GM18507 (cell line): ENCODE measurements around the gene ARFGAP1.
"Not testable (repeated sequence)": the region's sequence is repeated elsewhere in the genome, so short reads cannot be mapped to it uniquely, and the experiment has no call there.

Experiments used
- DNase-seq: peaks from one replicate; pipeline ENCODE4 v3.0.0; 2011; ENCODE audit warnings: low read depth; ENCODE audit not compliant: insufficient read length; ENCODE audit errors: extremely low spot score
- FAIRE-seq: peaks from 2 replicates; lab custom pipeline; 2011; peaks lifted over from hg19 to GRCh38; lab: Jason Lieb, UNC

ARFGAP1 gene

DNA sequence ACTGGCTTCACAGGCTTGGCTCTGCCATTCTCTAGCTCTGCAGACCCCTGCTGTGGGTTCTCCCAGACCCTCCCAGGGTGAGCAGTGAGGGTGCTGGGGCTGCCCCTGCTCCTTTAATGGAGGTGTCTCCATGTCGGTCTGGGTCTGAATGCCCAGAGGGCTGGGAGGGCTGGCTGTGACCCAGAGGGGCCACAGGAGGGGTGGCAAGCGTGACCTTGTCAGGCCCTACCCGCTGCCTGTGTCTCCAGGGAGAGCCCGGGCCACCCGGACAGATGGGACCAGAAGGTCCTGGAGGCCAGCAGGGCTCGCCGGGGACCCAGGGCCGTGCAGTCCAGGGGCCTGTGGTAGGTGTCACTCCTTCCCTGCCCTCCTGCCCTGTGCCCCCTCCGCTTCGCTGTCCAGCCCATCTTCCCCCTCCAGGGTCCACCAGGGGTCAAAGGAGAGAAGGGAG is 52.4 kb downstream of the ARFGAP1 start:
- DNase-seq: no peak
- no peak for FAIRE-seq

DNA sequence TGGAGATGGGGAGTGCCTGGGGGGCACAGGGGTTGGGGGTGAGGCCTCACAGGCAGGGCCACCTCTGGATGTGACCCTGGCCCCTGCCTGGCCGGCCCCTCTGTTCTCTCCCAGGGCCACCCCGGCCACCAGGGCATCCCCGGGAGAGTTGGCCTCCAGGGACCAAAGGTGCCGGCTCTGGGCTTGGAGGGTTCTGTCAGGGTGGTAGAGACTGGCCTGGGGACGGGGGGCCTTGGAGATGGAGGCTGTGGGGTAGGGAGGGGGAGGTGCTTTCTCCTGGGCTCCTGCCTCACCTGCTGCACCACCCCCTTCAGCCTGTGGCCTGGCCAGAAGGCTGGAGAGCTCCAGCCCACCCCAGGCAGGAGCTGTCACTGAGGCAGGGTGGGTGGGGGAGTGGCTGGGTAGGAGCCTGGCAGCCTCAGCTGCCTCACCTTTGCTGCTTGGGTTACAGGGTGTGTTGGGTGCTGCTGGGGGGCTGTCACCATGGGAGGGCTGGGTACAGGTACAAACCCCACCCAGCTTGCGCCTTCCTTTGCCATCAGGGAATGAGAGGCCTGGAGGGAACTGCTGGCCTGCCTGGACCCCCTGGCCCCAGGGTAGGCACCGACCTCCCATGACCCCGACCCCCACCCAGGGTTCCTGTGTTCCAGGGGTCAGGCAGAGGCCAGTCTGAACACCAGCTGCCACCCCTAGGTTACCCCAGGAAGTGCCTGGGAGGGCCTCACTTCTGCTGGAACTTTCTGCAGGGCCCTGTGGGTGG is 53.1 kb downstream of the ARFGAP1 start:
- no peak for DNase-seq
- no peak for FAIRE-seq

DNA sequence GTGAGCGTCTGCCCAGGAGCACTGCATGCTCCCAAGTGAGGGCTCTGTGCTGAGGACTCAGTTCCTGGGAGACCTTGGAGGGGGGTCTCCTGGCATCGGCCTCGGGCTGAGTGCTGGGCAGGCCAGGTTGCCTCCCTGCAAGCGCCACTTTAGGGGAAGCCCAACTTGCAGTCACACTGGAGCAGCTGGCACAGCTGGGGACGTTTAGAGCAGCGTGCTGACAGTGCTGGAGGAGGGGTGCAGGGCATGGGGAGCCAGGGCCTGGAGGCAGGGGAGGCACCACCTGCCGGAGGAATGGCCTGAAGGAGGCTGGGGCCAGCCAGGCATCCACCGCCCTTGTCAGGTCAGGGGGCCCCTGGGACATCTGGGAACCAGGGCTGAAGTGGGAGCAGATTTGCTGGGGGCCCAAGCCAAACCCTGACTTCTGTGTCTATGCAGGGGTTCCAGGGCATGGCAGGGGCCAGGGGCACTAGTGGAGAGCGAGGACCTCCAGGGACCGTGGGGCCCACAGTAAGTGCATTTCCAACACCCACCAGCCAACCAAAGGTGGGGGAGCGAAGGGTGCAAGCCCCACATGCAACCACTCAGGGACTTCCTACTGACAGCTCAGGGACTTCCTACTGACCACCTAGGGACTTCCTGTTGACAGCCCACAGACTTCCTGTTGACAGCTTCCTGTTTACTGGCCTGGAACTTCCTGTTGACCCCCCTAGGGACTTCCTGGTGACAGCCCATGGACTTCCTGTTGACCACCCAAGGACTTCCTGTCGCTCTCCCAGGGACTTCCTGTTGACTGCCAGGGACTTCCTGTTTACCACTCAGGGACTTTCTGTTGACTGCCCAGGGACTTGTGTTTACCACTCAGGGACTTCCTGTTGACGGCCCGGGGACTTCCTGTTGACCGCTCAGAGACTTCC is 54.0 kb downstream of the ARFGAP1 start:
- DNase-seq (peak; percentile 23), FAIRE-seq (peak; percentile 63)

DNA sequence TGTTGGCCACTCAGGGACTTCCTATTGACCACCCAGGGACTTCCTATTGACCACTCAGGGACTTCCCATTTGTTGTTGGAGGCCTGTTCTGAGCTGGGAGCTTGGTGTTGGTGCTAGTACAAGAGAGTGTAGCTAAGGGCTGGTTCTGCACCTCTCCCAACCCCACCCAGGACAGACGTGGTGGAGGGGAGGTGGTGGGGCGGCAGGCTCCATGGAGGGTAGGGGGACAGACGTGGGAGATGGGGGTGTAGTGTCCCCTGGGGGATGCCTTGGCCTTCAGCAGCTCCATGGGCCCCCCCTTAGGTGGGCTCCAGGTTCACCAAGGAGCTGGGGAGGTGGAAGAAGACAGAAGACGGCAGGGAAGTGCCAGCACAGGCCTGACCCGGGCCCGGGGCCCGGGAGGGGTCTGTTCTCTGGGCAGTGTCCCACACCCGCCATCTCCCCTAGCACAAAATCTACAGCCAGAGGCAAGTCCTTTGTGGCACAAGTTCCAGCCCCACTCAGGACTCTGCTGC is 54.7 kb downstream of the ARFGAP1 start:
- no peak for FAIRE-seq
- no peak for DNase-seq

DNA sequence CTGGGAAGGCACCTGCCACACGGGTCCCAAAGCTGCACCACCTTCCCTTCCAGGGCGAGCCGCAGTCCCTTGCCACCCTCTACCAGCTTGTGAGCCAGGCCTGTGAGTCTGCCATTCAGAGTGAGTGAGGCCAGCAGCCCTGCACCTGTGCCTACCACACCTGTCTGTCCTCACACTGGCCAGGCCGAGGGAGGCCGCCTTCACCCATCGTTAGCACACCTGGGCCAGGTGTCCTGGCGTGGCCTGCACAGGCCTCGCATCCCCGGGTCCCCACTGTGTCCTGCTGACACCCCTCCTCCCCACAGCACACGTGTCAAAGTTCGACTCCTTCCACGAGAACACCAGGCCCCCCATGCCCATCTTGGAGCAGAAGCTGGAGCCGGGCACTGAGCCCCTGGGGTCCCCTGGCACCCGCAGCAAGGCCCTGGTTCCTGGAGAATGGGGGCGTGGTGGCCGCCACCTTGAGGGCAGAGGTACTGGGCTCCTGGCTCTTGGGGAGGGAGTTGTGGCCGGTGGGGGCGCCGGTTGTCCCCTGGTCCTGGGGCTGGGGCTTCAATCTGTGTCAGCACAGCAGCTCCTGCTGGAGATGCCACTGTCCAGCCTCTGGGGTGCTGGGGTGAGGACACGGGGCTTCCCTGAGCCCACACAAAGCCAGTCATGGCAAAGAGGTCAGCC is 55.5 kb downstream of the ARFGAP1 start:
- DNase-seq: no peak
- no peak for FAIRE-seq

DNA sequence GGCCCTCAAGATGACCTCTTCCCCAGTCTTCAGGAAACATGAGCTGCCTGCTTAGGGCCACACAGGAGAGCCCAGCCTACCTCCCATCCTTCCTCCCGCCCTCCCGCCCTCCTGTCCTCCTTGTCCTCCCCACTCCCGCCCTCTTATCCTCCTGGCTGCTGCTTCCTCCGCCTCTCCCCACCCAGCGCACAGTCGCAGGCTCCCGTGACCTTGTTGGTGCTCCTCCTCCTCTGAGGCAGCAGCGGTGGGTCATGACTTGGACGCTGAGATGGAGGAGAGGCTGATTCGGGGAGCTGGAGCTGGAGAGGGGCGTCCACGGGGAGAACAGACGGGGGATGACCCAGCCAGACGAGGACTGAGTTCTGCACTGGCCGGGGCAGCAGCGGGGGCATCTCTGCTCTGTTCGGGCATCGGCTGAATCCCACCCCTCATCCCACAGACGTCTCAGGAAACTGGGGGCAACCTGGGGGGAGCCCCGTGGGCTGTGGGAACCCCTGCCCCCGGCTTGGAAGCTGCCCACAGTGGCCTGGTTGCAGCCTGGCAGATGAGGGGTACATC is 56.2 kb downstream of the ARFGAP1 start:
- FAIRE-seq: no peak
- no peak for DNase-seq

DNA sequence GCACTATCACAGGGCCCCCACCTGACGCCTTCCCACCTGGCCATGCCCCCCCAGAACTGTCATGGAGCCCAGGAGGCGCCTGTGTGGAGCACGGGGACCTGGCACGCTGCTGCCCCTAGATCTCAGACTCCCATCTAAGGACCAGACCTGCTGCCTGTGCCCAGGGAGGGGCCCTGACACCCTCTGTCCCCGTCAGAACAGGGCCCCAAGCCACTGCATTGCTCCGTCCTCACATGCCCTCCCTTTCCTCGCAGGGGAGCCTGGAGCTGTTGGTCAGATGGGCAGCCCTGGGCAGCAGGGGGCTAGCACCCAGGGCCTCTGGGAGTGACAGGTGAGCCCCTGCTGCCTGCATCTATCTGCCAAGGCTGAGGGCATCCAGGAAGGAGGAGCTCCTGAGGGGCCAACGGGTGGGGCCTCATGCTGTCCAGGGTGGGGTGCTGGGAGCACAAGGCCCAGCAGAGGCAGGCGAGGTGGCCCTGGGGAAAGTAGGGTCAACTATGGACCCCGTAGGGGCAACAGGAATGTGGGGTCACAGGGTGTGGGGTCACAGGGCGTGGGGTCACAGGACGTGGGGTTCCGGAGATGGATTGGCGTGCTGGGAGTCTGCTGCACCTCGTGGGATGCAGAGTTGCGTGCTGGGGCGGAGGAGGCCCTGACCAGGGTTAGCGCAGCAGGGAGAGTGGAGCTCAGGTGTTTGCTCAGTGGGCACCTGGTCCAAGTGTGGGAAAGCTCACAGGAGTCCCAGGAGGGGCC is 56.9 kb downstream of the ARFGAP1 start:
- no peak for FAIRE-seq

DNA sequence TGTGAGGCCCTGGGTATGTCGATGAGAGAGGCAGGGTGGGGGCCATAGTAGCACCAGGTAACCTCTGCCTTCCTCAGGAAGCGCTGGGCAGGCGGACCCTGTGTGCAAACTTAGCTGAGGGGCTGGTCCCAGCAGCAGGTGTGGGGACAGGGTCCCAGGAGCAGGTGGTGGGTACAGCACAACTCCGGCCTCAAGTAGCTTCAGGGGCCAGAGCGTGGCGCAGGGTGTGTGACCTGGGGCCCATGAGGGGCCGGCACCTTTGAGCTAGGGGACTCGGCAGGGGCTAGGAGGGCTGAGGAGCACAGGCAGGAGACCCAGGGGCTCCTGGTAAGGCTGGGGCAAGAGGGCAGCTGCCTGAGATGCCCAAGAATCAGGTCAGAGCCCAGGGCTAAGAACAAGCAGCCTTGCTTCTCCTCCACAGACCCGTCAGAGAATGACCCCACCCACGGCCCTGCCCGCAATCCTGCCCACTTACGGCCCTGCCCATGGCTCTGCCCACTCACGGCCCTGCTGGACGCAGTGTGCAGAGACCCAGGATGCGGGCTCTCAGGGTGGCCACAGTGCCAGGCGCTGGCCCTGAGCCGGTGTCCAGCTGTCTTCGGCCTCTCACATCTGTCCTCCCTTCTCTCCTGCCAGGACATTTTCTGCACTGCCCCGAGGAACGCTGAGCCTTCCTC is 57.6 kb downstream of the ARFGAP1 start:
- FAIRE-seq (no peak), DNase-seq (no peak)

More for the DNA sequence above, 56.9 kb downstream of the ARFGAP1 start:
- no peak for DNase-seq

DNA sequence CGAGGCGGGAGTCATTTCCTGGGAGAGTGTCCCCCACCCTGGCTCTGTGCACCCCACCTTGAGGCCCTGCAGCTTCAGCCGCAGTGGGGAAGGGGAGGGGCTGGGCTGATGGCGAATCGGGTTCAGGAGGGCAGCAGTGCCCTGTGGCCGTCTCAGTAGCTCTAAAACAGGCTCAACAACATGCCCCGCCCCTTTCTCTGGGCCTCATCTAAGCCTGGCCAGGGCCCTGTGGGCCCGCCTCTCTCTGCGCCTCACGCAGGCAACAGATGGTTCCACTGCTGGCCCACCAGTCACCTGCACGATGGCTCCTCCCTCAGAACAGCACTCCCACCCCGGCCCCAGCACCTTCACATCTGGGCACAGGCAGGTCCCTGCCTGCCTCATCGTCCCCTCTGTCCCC is 58.3 kb downstream of the ARFGAP1 start:
- DNase-seq: no peak
- FAIRE-seq: no peak

DNA sequence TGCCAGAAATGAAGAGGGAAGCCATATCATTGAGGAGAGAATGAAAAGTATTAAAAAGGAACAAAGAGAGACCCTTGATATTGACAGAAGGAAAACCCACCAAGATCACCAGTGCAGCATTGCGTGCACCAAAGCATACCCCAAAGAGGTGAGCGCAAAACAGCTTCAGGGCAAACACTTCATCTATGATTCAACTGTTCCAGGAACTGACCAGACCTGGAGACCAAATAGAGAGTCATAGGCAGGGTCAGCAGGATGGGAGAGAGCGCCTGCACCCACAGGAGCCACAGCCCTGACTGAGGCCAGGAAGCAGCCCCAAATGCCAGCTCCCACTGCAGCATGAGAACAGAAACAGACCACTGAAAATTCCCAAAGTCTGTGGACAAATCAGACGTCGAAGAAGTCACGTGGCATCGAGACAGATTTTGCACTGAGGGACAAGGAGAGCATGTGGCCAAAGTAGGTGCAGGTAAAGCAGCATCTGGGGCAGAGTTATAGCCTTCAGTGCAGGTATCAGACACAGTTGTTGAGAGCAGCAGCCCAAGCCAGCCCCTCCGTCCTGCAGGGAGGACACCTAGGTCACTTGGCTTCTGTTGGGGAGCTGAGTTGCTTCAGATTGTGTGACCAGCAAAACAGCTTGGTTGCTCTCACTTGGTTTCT is 59.3 kb downstream of the ARFGAP1 start:
- FAIRE-seq (no peak), DNase-seq (no peak)

DNA sequence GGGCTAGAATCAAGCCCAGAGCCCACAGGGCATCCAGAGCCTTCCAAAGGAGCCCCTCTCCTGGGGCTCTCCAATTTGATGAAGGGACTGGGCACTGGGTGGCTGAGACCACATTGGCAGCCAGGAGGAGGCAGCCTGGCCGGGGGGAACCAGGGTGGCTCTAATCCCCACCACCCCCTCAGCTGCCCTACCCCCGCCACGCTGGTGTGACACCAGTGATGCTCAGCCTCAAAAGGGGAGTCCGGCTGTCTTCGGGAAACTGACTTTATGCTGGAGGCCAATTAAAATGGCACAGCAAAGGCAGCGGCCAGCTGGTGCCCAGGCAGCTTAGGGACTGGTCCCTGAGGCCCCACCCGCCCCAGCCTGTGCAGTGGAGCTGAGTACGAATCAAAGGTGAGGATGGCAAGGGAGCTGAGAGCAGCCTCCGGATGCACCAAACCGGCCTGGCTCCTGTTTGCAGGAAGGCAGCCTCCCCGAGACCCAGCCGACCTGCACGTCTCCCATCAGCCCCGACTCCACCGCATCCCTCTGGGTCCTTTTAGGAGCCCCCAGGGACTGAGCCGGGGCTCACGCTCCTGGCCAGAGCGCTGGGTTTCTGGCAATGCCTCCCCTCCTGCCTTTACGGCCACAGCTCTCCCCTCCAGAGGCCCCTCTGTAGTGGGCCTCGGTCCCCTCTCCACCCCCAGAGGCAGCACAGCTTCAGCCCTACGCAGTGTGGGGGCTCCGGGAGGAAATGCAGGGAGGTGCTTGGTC is 60.1 kb downstream of the ARFGAP1 start:
- FAIRE-seq (no peak), DNase-seq (no peak)

DNA sequence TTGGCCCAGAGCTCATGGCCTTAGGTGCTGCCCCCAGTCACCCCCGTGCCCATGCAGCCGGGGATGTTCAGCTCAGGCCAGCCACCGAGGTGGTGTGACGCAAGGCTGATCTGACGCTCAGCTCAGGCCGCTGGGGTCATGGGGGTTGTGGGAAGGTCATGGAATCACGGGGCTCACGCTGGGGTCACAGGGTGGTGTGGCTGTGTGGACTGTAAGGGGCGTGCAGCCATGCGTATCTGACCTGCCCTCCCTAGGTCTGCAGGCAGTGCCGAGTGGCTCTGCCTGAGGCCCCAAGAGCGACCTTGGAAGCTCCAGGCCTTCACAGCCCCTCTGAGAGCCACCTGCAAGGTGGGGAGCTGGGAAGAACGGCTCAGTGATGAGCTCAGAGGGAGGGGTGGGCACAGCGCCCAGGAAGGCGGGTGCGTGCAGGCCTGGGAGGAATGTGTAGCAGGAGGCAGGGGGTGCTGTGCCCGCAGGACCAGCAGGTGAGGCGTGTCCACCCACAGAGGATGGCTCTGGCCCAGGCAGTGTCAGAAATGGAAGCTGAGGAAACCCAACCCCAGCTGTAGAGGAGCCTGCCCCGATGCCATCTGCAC is 60.7 kb downstream of the ARFGAP1 start:
- DNase-seq (no peak), FAIRE-seq (no peak)

DNA sequence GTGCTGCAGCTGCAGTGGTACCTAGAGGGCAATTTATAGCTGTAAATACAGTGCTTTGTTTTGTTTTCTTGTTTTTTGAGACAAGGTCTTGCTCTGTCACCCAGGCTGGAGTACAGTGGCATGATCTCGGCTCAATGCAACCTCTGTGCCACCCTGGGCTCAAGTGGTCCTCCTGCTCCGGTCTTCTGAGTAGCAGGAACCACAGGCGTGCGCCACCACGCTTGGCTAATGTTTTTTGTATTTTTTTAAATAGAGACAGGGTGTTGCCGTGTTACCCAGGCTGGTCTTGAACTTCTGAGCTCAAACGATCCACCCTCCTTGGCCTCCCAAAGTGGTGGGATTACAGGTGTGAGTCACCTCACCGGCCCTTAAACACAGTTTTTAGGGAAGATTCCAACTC is 61.7 kb downstream of the ARFGAP1 start:
- no peak for DNase-seq

DNA sequence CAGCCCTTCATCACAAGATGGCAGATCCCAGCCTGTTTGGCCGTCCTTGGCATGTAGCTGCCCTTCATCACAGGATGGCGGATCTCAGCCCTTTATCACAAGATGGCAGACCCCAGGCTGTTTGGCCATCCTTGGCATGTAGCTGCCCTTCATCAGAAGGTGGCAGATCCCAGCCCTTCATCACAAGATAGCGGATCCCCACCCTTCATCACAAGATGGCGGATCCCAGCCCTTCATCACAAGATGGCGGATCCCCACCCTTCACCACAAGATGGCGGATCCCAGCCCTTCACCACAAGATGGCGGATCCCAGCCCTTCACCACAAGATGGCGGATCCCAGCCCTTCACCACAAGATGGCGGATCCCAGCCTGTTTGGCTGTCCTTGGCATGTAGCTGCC is 62.4 kb downstream of the ARFGAP1 start:
- not testable (repeated sequence) for DNase-seq, FAIRE-seq

More for the DNA sequence above, 61.7 kb downstream of the ARFGAP1 start:
- FAIRE-seq: no peak

DNA sequence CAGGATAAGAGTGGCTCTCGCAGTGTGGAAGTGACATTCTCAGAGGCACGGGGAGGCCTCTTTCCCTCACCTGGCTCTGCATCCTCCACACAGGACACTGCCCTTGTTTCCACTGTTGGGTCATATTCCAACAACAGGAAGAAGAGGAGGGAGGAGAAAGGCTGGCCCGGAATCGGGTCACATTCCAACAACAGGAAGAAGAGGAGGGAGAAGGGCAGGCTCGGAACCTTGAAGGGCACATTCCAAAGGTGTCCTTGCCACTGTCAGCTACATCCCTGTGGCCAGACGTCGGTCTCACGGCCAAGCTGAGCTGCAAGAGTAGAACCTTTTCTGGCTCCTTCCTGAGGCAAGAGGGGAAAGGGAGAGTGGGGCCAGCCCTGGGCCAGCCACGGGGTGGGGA is 63.1 kb downstream of the ARFGAP1 start:
- no peak for DNase-seq
- no peak for FAIRE-seq

DNA sequence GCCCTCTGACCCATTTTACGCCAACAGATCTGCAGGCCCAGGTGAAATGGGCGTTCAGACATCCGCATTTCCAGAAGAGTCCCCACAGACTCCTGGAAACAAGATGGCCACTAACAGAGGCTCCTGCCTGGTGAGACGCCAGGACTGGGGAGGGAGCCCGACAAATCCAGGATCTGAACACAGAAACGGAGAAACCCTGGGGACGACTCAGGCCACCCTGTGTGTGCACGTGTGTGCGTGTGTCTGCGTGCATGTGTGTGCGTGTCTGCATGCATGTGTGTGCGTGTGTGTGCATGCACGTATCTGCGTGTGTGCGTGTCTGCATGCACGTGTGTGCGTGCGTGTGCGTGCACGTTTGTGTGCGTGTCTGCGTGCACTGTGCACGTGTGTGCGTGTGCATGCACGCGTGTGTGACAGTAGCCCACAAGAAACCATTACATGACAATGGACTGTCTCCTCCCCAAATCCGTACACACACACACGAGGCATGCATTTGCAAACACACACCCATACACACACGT is 63.7 kb downstream of the ARFGAP1 start:
- FAIRE-seq: no peak
- no peak for DNase-seq
